Measurements from ENCODE around the gene TADA2A.

The TADA2A gene

DNA sequence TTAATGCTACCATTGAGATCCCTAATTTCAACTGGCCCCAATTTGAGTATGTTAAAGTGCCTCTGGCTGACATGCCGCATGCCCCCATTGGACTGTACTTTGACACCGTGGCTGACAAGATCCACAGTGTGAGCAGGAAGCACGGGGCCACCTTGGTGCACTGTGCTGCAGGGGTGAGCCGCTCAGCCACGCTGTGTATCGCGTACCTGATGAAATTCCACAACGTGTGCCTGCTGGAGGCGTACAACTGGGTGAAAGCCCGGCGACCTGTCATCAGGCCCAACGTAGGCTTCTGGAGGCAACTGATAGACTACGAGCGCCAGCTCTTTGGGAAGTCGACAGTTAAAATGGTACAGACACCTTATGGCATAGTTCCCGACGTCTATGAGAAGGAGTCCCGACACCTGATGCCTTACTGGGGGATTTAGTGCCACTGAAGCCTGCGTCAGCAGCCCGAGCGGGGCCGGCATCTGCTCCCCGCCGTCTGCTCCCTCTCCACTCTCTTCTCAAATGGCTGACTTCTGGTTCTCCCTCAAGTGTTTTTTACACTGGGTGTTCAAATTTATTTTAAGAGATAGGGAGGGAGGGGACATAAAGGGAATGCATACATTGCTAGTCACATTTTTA, 105.9 kb downstream of the TADA2A start:
- ATAC-seq (no peak), DNase-seq (ENCODE audit: low spot score in 2 of 2) (no peak)
- Mint-ChIP-seq H3K36me3 (peaks cover 74% of the 10 kb centered on the region), H3K9me3 (no peaks in the 10 kb centered on the region), H3K4me3 (no peak overlapping the region), H3K27ac (no peak overlapping the region), H3K4me1 (peaks cover 10% of the 10 kb centered on the region)

DNA sequence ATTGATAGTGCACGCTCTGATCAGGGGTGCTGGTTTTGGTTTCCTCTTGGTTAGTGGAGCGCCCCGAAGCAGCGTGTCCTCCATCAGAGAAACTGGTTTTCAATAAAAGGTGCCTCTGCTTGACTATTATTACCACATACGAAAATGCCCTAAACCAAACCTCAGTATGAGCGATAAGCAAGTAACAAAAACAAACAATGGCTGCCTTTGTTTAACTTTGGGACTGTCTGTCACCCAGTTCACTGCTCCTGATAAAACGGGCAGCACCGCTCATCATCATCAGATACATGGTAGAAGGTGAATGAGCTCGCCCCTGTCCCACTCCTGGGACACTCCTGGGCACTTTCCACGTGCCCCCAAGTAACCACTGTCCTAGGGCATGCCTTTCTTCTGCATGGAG, 107.0 kb downstream of the TADA2A start:
- peaks cover 10% of the 10 kb centered on the region for H3K4me1 Mint-ChIP-seq
- H3K27ac Mint-ChIP-seq = no peak overlapping the region
- no peak for ATAC-seq
- peaks cover 85% of the 10 kb centered on the region for H3K36me3 Mint-ChIP-seq
- H3K9me3 Mint-ChIP-seq = no peaks in the 10 kb centered on the region
- no peak for DNase-seq (ENCODE audit: low spot score in 2 of 2)
- H3K4me3 Mint-ChIP-seq = no peak overlapping the region

DNA sequence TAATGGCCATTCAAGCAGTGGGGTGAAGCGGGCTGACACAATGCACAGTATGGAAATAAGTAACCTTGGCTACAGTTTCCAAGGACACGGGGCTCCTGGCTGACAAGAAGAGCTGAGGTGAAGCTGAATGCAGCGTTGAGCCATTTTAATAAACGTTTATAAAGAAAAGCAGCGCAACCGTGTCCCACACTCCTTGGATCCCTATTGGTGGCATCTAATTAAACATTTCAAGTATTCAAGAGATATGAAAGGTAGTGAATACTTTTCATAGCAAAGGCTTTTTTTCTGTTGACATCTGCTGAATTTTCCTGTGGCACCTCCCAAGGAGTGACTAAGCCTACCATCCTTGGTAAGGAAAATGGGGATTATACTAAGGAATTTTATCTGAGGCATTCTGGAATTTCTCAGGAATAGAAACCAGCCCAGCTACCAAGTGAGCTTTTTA, 109.5 kb downstream of the TADA2A start:
- no peak overlapping the region for H3K4me3 Mint-ChIP-seq
- peaks cover 13% of the 10 kb centered on the region for H3K4me1 Mint-ChIP-seq
- H3K27ac Mint-ChIP-seq = no peak overlapping the region
- H3K36me3 Mint-ChIP-seq = peaks cover 99% of the 10 kb centered on the region
- H3K9me3 Mint-ChIP-seq = no peaks in the 10 kb centered on the region
- ATAC-seq = no peak
- DNase-seq (ENCODE audit: low spot score in 2 of 2) = no peak

DNA sequence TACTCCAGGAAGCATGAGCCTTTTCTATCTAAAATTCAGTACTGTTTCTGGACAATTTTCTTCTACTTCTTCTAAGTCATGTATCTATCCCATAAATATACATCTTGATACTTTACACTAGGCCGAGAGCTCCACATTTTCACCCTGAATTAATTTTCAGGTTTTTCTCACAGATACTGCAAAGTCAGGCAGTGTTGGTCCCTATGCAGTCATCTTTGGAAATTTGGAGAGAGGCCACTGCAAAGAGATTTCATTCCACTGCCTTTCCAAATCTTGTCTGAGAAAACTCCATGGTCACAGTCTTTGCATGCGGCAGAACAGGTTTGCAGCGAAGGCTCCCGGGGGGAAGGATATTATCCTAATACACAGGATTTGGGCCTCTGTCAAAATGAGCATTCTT, 111.2 kb downstream of the TADA2A start:
- Mint-ChIP-seq H3K27ac (peak overlapping the region; percentile 75), H3K9me3 (no peaks in the 10 kb centered on the region), H3K36me3 (peaks cover 93% of the 10 kb centered on the region), H3K4me1 (peaks cover 19% of the 10 kb centered on the region), H3K4me3 (no peak overlapping the region)
- ATAC-seq (no peak), DNase-seq (ENCODE audit: low spot score in 2 of 2) (no peak)

DNA sequence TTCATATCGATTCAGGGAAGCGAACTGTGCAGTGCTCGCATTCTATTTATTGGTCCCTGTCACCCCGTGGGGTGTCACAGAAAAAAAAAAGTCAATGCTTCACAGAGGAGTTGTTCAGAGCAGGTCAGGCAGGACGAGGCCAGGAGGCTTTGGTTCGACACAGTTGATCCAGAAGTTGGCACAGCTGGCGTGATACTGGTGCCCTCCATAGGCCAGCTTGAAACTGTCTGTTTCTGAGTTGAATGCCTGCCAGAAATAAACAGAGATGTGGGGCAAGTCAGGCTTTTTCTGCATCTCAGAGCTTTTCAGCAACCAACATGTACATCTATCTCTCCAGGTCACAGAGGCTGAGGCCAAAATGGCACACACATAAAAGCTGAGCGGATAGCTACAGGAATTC, 112.1 kb downstream of the TADA2A start:
- Mint-ChIP-seq H3K27ac (peak overlapping the region; percentile 75), H3K36me3 (peaks cover 93% of the 10 kb centered on the region), H3K4me3 (no peak overlapping the region), H3K9me3 (no peaks in the 10 kb centered on the region), H3K4me1 (peaks cover 25% of the 10 kb centered on the region)
- no peak for ATAC-seq
- DNase-seq (ENCODE audit: low spot score in 2 of 2) = no peak

DNA sequence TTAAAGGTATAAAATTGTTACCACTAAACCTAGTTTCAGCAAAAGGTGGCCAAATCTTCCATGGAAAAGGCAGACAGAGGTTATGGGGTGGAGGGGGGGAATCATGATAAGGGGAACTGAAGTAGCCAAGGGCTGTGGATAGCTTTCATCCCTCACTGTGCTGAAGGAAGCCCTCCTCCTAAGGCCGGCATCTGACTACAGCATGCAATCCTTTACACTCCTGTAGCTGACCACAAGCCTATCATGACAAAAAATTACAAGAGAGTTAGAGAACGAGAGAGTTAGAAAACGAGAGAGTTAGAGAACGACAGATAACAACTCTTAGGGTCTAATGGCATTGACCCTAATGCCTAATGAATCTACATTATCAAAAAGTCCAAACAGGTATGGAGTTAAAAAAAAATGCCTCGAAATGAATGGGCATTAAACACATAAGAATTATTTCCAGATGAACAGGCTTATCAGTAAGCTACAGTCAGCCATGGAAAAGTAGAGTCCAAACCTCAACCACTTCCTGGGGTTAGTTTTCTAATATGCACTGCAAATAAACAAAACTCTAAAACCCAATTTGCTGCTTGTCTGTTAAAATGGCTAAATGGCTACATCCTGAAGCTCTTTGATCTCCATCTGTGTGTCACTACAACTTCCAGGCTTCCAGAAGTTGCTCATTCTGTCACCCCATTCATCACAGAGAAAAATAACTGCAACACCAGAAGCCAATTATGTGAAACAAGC, 112.7 kb downstream of the TADA2A start:
- Mint-ChIP-seq H3K4me1 (peaks cover 26% of the 10 kb centered on the region), H3K36me3 (peaks cover 93% of the 10 kb centered on the region), H3K27ac (peak overlapping the region; percentile 75), H3K4me3 (no peak overlapping the region), H3K9me3 (no peaks in the 10 kb centered on the region)
- ATAC-seq = no peak
- DNase-seq (ENCODE audit: low spot score in 2 of 2) = no peak

DNA sequence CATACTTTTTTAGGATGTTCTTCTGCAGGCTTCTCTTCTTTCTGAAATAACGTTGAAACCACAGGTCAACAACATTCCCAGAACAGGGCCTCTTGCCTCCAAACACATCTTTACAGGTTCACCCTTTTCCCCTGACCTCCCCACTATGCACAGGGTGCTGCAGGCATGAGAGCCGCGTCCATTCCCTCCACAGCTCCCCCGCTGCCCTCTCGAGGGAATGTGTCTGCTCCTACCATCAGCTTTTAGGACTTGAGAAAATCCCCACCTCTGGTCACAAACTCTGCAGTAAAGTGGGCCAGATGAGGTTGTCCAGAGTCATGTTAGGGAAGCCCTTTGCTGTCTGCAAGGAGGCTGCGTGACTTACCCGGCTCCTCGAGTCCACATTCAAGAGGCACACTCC, 113.5 kb downstream of the TADA2A start:
- Mint-ChIP-seq H3K36me3 (peaks cover 90% of the 10 kb centered on the region), H3K4me1 (peaks cover 26% of the 10 kb centered on the region), H3K9me3 (no peaks in the 10 kb centered on the region), H3K4me3 (no peak overlapping the region), H3K27ac (peak overlapping the region; percentile 75)
- ATAC-seq (no peak), DNase-seq (ENCODE audit: low spot score in 2 of 2) (no peak)

DNA sequence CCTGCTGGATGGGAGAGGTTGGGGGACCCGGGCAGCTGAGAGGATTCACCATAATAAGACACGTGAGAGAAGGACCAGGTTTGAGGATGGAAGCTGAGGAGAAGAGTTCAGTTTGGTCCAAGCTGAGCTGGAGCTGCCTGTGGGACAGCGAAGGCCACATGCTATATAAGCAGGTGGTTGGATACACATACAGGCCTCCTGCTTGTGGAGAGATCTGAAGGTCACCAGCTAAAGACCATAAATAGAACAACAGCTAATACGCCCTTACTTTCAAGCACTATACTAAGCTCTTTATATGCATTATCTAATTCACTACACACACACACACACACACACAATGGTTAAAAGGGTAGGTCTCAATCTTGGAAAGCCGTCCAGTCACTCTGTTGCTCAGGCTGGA, 115.1 kb downstream of the TADA2A start:
- H3K36me3 Mint-ChIP-seq = peaks cover 83% of the 10 kb centered on the region
- no peak for ATAC-seq
- H3K4me3 Mint-ChIP-seq = no peak overlapping the region
- no peaks in the 10 kb centered on the region for H3K9me3 Mint-ChIP-seq
- DNase-seq (ENCODE audit: low spot score in 2 of 2) = no peak
- peak overlapping the region; percentile 68 for H3K27ac Mint-ChIP-seq
- H3K4me1 Mint-ChIP-seq = peaks cover 26% of the 10 kb centered on the region

DNA sequence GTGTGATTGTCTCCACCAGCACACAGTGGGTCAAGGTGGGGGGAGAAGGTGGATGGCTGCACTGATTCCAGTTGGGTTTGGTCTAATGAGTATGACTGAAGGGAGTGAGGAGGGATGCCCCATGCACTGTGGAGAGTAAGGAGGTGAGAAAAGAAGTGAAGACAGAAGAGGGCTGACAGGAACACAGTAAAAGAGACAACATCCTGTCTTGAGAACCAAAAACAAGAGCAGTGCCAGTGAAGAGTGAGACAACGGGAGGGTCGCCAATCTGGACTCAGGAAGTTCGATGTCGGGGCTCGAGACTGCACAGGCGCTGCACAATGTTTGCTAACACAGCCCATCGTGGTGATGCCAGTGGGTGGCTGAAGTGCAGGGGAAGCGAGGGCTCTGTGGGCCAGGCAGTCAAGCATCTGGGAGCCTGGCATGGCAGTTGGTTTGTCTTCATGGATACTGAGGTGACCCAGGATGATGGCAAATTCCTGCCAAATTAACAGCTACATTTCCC, 117.1 kb downstream of the TADA2A start:
- Mint-ChIP-seq H3K4me3 (no peak overlapping the region), H3K27ac (peak overlapping the region; percentile 82), H3K36me3 (peaks cover 83% of the 10 kb centered on the region), H3K9me3 (no peaks in the 10 kb centered on the region), H3K4me1 (peaks cover 26% of the 10 kb centered on the region)
- DNase-seq (ENCODE audit: low spot score in 2 of 2) (no peak), ATAC-seq (no peak)

DNA sequence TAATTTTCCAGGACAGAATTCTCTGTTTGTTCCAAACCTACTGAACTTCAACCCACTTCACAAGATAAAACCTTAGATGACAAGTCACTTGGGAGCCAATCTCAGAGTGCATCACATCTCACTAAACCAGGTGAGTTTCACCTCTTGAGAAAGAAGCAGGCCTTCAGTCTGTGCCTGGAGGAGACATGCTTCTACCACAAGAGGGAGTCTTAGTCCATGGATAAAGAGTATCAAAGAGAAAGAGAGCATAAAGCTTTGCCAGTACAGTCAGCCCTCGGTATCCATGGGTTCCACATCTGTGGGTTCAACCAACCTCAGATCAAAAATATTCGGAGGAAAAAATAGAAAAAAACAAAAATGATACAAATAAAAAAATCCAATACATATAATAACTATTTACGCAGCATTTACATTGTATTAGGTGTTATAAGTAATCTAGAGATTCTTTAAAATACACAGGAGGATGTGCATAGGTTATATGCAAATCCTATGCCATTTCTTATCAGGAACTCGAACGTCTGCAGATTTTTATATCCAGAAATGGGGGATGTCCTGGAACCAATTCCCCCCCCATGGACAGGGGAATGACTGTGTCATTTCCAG, 120.7 kb downstream of the TADA2A start:
- peaks cover 90% of the 10 kb centered on the region for H3K36me3 Mint-ChIP-seq
- no peaks in the 10 kb centered on the region for H3K9me3 Mint-ChIP-seq
- DNase-seq (ENCODE audit: low spot score in 2 of 2) (no peak), ATAC-seq (peak; percentile 76)
- no peak overlapping the region for H3K4me3 Mint-ChIP-seq
- peaks cover 6% of the 10 kb centered on the region for H3K4me1 Mint-ChIP-seq
- peak overlapping the region; percentile 18 for H3K27ac Mint-ChIP-seq

Measured in stimulated activated effector memory CD8-positive, alpha-beta T cell treated with anti-CD3 and anti-CD28 coated beads, Interleukin-12 subunit alpha, Interleukin-12 subunit beta, amount 100 ng/mL, for 72 hours (primary cell).